Transverse colon (tissue), 4 donors: ENCODE results near the gene VASN. TPM values are rescaled to one million over a fixed set of nuclear protein-coding genes. Genes with fewer than 3 reads are reported as not detected.

Experiments used
- DNase-seq: peaks from one replicate; pipeline ENCODE4 v3.0.0-alpha.2; 2019
- H3K27ac ChIP-seq, 4 donors: fragments of 200-600 bp; sonication (generic); 2 replicates each; pipeline ENCODE4 v1.5.1; 2016 to 2018; ENCODE audit warnings: inconsistent platforms in 4 of 4
- H3K27me3 ChIP-seq: fragments of 200-600 bp; sonication (generic); 2 replicates; pipeline ENCODE4 v1.5.1; 2017; ENCODE audit warnings: inconsistent platforms
- H3K36me3 ChIP-seq, 4 donors: fragments of 200-600 bp; sonication (generic); 2 replicates each; pipeline ENCODE4 v1.5.1; 2017 to 2019; ENCODE audit warnings: inconsistent platforms in 4 of 4
- H3K4me1 ChIP-seq, 4 donors: fragments of 200-600 bp; sonication (generic); 2 replicates each; pipeline ENCODE4 v1.5.1; 2017 to 2020; ENCODE audit warnings: inconsistent platforms in 4 of 4
- H3K4me3 ChIP-seq, 4 donors: fragments of 200-600 bp; sonication (generic); 1 replicate in 1 of 4; 2 replicates in 3 of 4; pipeline versions ENCODE4 v1.5.1 to v1.6.1; 2017 to 2019; ENCODE audit warnings: inconsistent platforms in 4 of 4
- H3K9me3 ChIP-seq, 2 donors: fragments of 200-600 bp; sonication (generic); 2 replicates each; pipeline ENCODE4 v1.5.1; 2017 to 2019; ENCODE audit warnings: inconsistent platforms in 2 of 2
- EP300 ChIP-seq: sonication (generic); formaldehyde crosslinking; IDR thresholded peaks from one replicate; pipeline ENCODE4 v1.6.1; 2017; ENCODE audit warnings: antibody characterized with exemption, low read depth
- POLR2A ChIP-seq: fragments of 450-650 bp; IDR thresholded peaks from one replicate; pipeline ENCODE4 v1.6.1; 2016; ENCODE audit warnings: antibody characterized with exemption, mild to moderate bottlenecking, moderate library complexity
- POLR2AphosphoS5 ChIP-seq, 3 donors: sonication (generic); formaldehyde crosslinking; IDR thresholded peaks; one replicate each; pipeline ENCODE4 v1.6.1; 2016; ENCODE audit warnings: antibody characterized with exemption in 3 of 3
- WGBS, 2 donors: methylation state at CpG; one replicate each; pipeline ENCODE4 v1.1.5; 2018; ENCODE audit warnings: low coverage in 1 of 2; 5-methylcytosine and 5-hydroxymethylcytosine counted together
- in situ Hi-C, 4 donors: fragments of 200-750 bp; cut with MboI; loops; one replicate each; pipeline versions ENCODE4 v1.15.0 to v1.15.1; 2017; ENCODE audit warnings: low sequenced_read_pairs in 3 of 4, low pct_ligation_motif_present in 1 of 4, low pct_unique_long_range_greater_than_20kb in 1 of 4
- intact Hi-C: fragments of 100-400 bp; cut with DNase I; formaldehyde crosslinking; loops from one replicate; pipeline ENCODE4 v1.15.1; 2023; ENCODE audit warnings: low total_unique reads
- total RNA-seq, 4 donors: library from RNA; depleted of rRNA; stranded (reverse); fragments of >200 nt; gene quantifications; one replicate each; pipeline ENCODE4 v1.1.0, GENCODE V29; 2016
- TF ChIP-seq, protein P1 (sequence below), 5 experiments: fragments of 200-600 bp in 3 of 5; fragments of 450-650 bp in 2 of 5; sonication (generic) in 3 of 5; IDR thresholded peaks; 1 replicate in 2 of 5; 2 replicates in 3 of 5; pipeline ENCODE4 v1.5.1; 2016 to 2017; ENCODE audit warnings: antibody characterized with exemption in 5 of 5, inconsistent platforms in 3 of 5, mild to moderate bottlenecking in 2 of 5, moderate library complexity in 1 of 5

VASN gene
- total RNA-seq, 4 donors from 2014 or later = 3.4 to 18.7 (median 9.0) TPM

DNA sequence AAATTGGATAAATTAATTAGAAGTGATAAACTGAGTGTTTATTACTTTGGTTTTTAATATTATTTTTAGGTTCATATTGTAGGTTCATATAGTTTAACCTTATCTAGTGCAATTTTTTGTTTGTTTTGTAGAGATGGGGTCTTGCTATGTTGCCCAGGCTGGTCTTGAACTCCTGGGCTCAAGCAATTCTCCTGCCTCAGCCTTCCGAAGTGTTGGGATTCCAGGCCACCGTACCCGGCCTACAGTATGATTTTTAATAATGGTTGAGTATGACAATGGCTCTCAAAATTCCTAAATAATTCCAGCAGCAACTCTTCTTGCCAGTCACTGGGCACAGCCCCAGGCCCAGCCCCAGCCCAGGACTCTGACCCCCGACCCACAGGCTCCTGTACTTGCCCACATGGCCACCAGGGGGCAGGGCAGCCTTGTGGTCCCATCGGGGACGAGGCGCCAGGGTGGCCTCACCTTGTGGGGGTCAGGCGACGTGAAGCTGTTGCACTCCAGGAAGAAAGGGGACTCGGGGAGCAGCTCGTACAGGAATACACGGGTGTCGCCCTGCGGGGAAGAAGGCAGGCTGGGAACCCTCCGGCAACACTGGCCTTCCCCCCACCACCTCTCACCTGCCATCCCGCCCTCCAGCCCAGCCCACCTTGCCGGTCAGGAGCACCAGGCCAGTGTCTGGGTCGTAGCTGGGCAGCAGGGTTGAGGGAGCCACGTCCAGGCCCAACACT, 12.7 kb upstream of the VASN start:
- Histone ChIP-seq H3K27me3 (no peaks in the 10 kb centered on the region), H3K9me3 (no peaks in the 10 kb centered on the region), H3K36me3 (peaks cover 0 to 7% (median 0%) of the 10 kb centered on the region in 4 donors), H3K4me1 (no peaks in the 10 kb centered on the region), H3K4me3 (no peak overlapping the region), H3K27ac (no peak overlapping the region)
- WGBS, 2 donors = 58 to 67% methylated on average over 3 to 17 of the region's 19 CpGs
- in situ Hi-C loops = loop anchor here in 2 of 4 donors (10.0 kb wide), 2 partner anchors 46 to 56 kb away; partner anchors contain the start of gene CORO7 (in 1 of the 2)
- intact Hi-C loops = loop anchor here (1.0 to 10.0 kb wide), 2 partner anchors 43 to 736 kb away; partner anchors contain the start of gene EEF2KMT
- TF ChIP-seq, protein P1, sequence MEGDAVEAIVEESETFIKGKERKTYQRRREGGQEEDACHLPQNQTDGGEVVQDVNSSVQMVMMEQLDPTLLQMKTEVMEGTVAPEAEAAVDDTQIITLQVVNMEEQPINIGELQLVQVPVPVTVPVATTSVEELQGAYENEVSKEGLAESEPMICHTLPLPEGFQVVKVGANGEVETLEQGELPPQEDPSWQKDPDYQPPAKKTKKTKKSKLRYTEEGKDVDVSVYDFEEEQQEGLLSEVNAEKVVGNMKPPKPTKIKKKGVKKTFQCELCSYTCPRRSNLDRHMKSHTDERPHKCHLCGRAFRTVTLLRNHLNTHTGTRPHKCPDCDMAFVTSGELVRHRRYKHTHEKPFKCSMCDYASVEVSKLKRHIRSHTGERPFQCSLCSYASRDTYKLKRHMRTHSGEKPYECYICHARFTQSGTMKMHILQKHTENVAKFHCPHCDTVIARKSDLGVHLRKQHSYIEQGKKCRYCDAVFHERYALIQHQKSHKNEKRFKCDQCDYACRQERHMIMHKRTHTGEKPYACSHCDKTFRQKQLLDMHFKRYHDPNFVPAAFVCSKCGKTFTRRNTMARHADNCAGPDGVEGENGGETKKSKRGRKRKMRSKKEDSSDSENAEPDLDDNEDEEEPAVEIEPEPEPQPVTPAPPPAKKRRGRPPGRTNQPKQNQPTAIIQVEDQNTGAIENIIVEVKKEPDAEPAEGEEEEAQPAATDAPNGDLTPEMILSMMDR (IDR thresholded peaks at IDR 0.05) = peak; percentile 92 to 97 (median 96)
- no peak for TF ChIP-seq EP300
- peak; percentile 59 for DNase-seq

- intact Hi-C loops (loop anchor here (1.0 to 10.0 kb wide), 2 partner anchors 42 to 735 kb away; partner anchors contain the start of gene EEF2KMT), in situ Hi-C loops (loop anchor here in 3 of 4 donors (5.0 to 10.0 kb wide), 3 partner anchors 42 to 55 kb away; partner anchors contain the start of gene CORO7 (in 1 of the 3))
- Histone ChIP-seq H3K27me3 (no peaks in the 10 kb centered on the region), H3K36me3 (peaks cover 0 to 11% (median 0%) of the 10 kb centered on the region in 4 donors), H3K9me3 (no peaks in the 10 kb centered on the region), H3K4me1 (no peaks in the 10 kb centered on the region), H3K4me3 (no peak overlapping the region), H3K27ac (no peak overlapping the region)
- 88 to 90% methylated on average over 2 to 3 of the region's 3 CpGs for WGBS, 2 donors
- DNase-seq = no peak
- TF ChIP-seq POLR2A = no peak
- TF ChIP-seq EP300 = no peak
- TF ChIP-seq, protein P1 (IDR thresholded peaks at IDR 0.05) = no peak
- no peak for TF ChIP-seq POLR2AphosphoS5 (IDR thresholded peaks at IDR 0.05)
Measured at GRCh38 chr16:4359914-4360313, 11.7 kb upstream of the VASN start.

DNA sequence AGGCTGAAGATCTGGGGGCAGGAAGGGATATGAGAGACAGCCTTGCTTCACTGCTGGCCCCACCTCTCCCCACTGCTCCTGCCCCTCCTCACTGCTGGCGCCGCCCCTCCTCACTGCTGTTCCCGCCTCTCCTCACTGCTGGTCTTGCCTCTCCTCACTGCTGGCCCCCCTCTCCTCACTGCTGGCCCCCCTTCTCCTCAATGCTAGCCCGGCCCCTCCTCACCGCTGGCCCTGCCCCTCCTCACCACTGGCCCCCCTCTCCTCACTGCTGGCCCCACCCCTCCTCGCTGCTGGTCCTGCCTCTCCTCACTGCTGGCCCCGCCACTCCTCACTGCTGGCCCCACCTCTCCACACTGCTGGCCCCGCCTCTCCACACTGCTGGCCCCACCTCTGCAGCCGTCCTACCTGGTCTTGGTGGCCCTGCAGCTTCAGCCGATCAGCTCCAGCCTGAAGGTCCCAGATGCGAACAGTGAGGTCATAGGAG, 11.1 kb upstream of the VASN start:
- in situ Hi-C loops = loop anchor here in 1 of 4 donors (5.0 kb wide), 1 partner anchor 42 kb away; no protein-coding TSS in a partner anchor
- Histone ChIP-seq H3K4me3 (no peak overlapping the region), H3K4me1 (no peaks in the 10 kb centered on the region), H3K27me3 (no peaks in the 10 kb centered on the region), H3K27ac (no peak overlapping the region), H3K9me3 (no peaks in the 10 kb centered on the region), H3K36me3 (peaks cover 0 to 11% (median 0%) of the 10 kb centered on the region in 4 donors)
- DNase-seq = no peak
- 88 to 100% methylated on average over 3 to 11 of the region's 11 CpGs for WGBS, 2 donors
- intact Hi-C loops = no loop called here
- TF ChIP-seq POLR2AphosphoS5 (IDR thresholded peaks at IDR 0.05) (no peak), POLR2A (no peak), EP300 (no peak)
- TF ChIP-seq, protein P1 (IDR thresholded peaks at IDR 0.05) = no peak
